H9 (cell line): ENCODE results near the gene RNU2-63P. TPM values are rescaled to one million over a fixed set of nuclear protein-coding genes. Genes with fewer than 3 reads are reported as not detected.

Source experiments
- DNase-seq: peaks from one replicate; pipeline ENCODE4 v3.0.0-alpha.2; 2017
- H2AFZ ChIP-seq: one replicate; pipeline ENCODE4 v1.6.1; 2013; ENCODE audit warnings: mild to moderate bottlenecking, low read length, control low read depth, moderate library complexity
- H2AK5ac ChIP-seq: 2 replicates; pipeline ENCODE4 v1.6.1; 2013; ENCODE audit warnings: low read length, control low read depth, mixed read lengths; ENCODE audit not compliant: insufficient read length
- H2BK120ac ChIP-seq: one replicate; pipeline ENCODE4 v1.6.1; 2013; ENCODE audit warnings: low read depth, mild to moderate bottlenecking, low read length, control low read depth, inconsistent platforms; ENCODE audit not compliant: poor library complexity, severe bottlenecking
- H2BK12ac ChIP-seq: 2 replicates; pipeline ENCODE4 v1.6.1; 2013; ENCODE audit warnings: low read length, control low read depth, mixed read lengths, low read depth; ENCODE audit not compliant: insufficient read length
- H2BK15ac ChIP-seq: 2 replicates; pipeline ENCODE4 v1.6.1; 2013; ENCODE audit warnings: low read depth, low read length, control low read depth
- H2BK20ac ChIP-seq: one replicate; pipeline ENCODE4 v1.6.1; 2013; ENCODE audit warnings: low read depth, mild to moderate bottlenecking, low read length, control low read depth, inconsistent platforms; ENCODE audit not compliant: poor library complexity, severe bottlenecking
- H2BK5ac ChIP-seq: 2 replicates; pipeline ENCODE4 v1.6.1; 2013; ENCODE audit warnings: low read length, control low read depth, mixed read lengths; ENCODE audit not compliant: insufficient read length
- H3K14ac ChIP-seq: 2 replicates; pipeline ENCODE4 v1.6.1; 2013; ENCODE audit warnings: low read length, control low read depth; ENCODE audit not compliant: insufficient read depth
- H3K18ac ChIP-seq: 2 replicates; pipeline ENCODE4 v1.6.1; 2013; ENCODE audit warnings: low read depth, mild to moderate bottlenecking, mixed read lengths, low read length, control low read depth; ENCODE audit not compliant: insufficient read length
- H3K23ac ChIP-seq: 2 replicates; pipeline ENCODE4 v1.6.1; 2013; ENCODE audit warnings: low read length, control low read depth, mixed read lengths, low read depth; ENCODE audit not compliant: insufficient read length
- H3K23me2 ChIP-seq: 2 replicates; pipeline ENCODE4 v1.6.1; 2013; ENCODE audit warnings: low read depth, mild to moderate bottlenecking, mixed read lengths, low read length, control low read depth; ENCODE audit not compliant: insufficient read length, poor library complexity, severe bottlenecking
- H3K27ac ChIP-seq: 2 replicates; pipeline ENCODE4 v1.5.1; 2013; ENCODE audit warnings: low read length, control low read depth, mixed read lengths, low read depth; ENCODE audit not compliant: insufficient read length
- H3K27me3 ChIP-seq: 2 replicates; pipeline ENCODE4 v1.6.1; 2013; ENCODE audit warnings: low read length, control low read depth, inconsistent platforms; ENCODE audit not compliant: insufficient read depth
- H3K4ac ChIP-seq: 2 replicates; pipeline ENCODE4 v1.6.1; 2013; ENCODE audit warnings: low read depth, mild to moderate bottlenecking, control low read depth, inconsistent platforms, low read length, moderate library complexity
- H3K4me1 ChIP-seq: 2 replicates; pipeline ENCODE4 v1.6.1; 2013; ENCODE audit warnings: low read length, control low read depth, inconsistent platforms; ENCODE audit not compliant: insufficient read depth
- H3K4me2 ChIP-seq: 2 replicates; pipeline ENCODE4 v1.6.1; 2013; ENCODE audit warnings: low read length, control low read depth, mixed read lengths; ENCODE audit not compliant: insufficient read length, insufficient read depth
- H3K56ac ChIP-seq: 2 replicates; pipeline ENCODE4 v1.6.1; 2013; ENCODE audit warnings: low read depth, mild to moderate bottlenecking, mixed read lengths, low read length, control low read depth; ENCODE audit not compliant: insufficient read length
- H3K79me1 ChIP-seq: 2 replicates; pipeline ENCODE4 v1.6.1; 2013; ENCODE audit warnings: low read depth, mild to moderate bottlenecking, moderate library complexity, low read length, control low read depth, inconsistent platforms; ENCODE audit not compliant: insufficient read depth, poor library complexity, severe bottlenecking
- H3K79me2 ChIP-seq: 2 replicates; pipeline ENCODE4 v1.6.1; 2013; ENCODE audit warnings: low read length, control low read depth, inconsistent platforms; ENCODE audit not compliant: insufficient read depth
- H3K9ac ChIP-seq: 2 replicates; pipeline ENCODE4 v1.6.1; 2013; ENCODE audit warnings: low read length, control low read depth, mixed read lengths; ENCODE audit not compliant: insufficient read length; ENCODE audit errors: extremely low read depth
- H3K9me3 ChIP-seq: one replicate; pipeline ENCODE4 v1.6.1; 2013; ENCODE audit warnings: low read depth, low read length, inconsistent platforms; ENCODE audit not compliant: control insufficient read depth
- H3T11ph ChIP-seq: one replicate; pipeline ENCODE4 v1.6.1; 2013; ENCODE audit warnings: mild to moderate bottlenecking, low read length, control low read depth, inconsistent platforms
- H4K20me1 ChIP-seq: one replicate; pipeline ENCODE4 v1.6.1; 2013; ENCODE audit not compliant: control insufficient read depth, insufficient read length, insufficient read depth
- H4K5ac ChIP-seq: 2 replicates; pipeline ENCODE4 v1.6.1; 2013; ENCODE audit warnings: low read depth, mild to moderate bottlenecking, mixed read lengths, low read length, control low read depth; ENCODE audit not compliant: insufficient read length
- H4K8ac ChIP-seq: replicated peaks from 2 replicates; pipeline ENCODE4 v1.6.1; 2013; ENCODE audit warnings: low read length, control low read depth, mixed read lengths, low read depth; ENCODE audit not compliant: insufficient read length
- H4K91ac ChIP-seq: 2 replicates; pipeline ENCODE4 v1.6.1; 2013; ENCODE audit warnings: low read depth, mild to moderate bottlenecking, moderate library complexity, mixed read lengths, low read length, control low read depth; ENCODE audit not compliant: insufficient read length
- H3K27ac Mint-ChIP-seq, 3 experiments: 2 replicates in 2 of 3; 3 replicates in 1 of 3; pipeline ENCODE4 v1.8.0; 2020 to 2021; ENCODE audit warnings: mixed read lengths in 3 of 3, mild to moderate bottlenecking in 1 of 3, moderate library complexity in 1 of 3
- H3K27me3 Mint-ChIP-seq: 2 replicates; pipeline ENCODE4 v1.8.0; 2021; ENCODE audit warnings: low read depth, mild to moderate bottlenecking, moderate library complexity, mixed read lengths
- H3K36me3 Mint-ChIP-seq, 3 experiments: 2 replicates in 2 of 3; 3 replicates in 1 of 3; pipeline ENCODE4 v1.8.0; 2020 to 2021; ENCODE audit warnings: low read depth in 3 of 3, mixed read lengths in 3 of 3; ENCODE audit not compliant: insufficient read depth in 1 of 3
- H3K4me1 Mint-ChIP-seq, 2 experiments: 2 replicates each; pipeline ENCODE4 v1.8.0; 2020; ENCODE audit warnings: mixed read lengths in 2 of 2
- H3K4me3 Mint-ChIP-seq, 2 experiments: 2 replicates in 1 of 2; 3 replicates in 1 of 2; pipeline ENCODE4 v1.8.0; 2020 to 2021; ENCODE audit warnings: mild to moderate bottlenecking in 2 of 2, mixed read lengths in 2 of 2, moderate library complexity in 1 of 2
- H3K9me3 Mint-ChIP-seq, 2 experiments: 2 replicates in 1 of 2; 3 replicates in 1 of 2; pipeline ENCODE4 v1.8.0; 2020; ENCODE audit warnings: mild to moderate bottlenecking in 2 of 2, mixed read lengths in 2 of 2, moderate library complexity in 1 of 2
- CTCF ChIP-seq: fragments of 200-600 bp; sonication (generic); conservative IDR thresholded peaks from 3 replicates; pipeline ENCODE4 v1.8.0; 2021; ENCODE audit warnings: antibody characterized with exemption, mild to moderate bottlenecking
- WGBS: extraction: QIAGEN DNeasy Blood & Tissue Kit; methylation state at CpG from one replicate; pipeline ENCODE4 v1.1.7; 2013; ENCODE audit warnings: missing lambda C conversion rate, low lambda C conversion rate, mixed read lengths; ENCODE audit not compliant: insufficient read length; ENCODE audit errors: extremely low coverage; 5-methylcytosine and 5-hydroxymethylcytosine counted together
- total RNA-seq: library from RNA; stranded (reverse); gene quantifications from 2 replicates; pipeline ENCODE4 v1.2.1, GENCODE V29; 2021

The RNU2-63P gene
- total RNA-seq, 1 experiment from 2014 or later: 31.1 TPM

GRCh38 chr2:88058191-88058590 lies 41.8 kb upstream of the RNU2-63P start:
- no CpG with 5 or more reads among the region's 5 CpGs for WGBS

More at GRCh38 chr2:88058191-88058590, 41.8 kb upstream of the RNU2-63P start:
- no peak overlapping the region for H3K27ac Mint-ChIP-seq
- Histone ChIP-seq H3K9me3 (no peaks in the 10 kb centered on the region), H3K4me1 (no peaks in the 10 kb centered on the region; the same call in 1 of the 2 replicates), H3K79me1 (peaks cover 4% of the 10 kb centered on the region), H2AK5ac (no peak overlapping the region), H4K8ac (no peak overlapping the region), H3K18ac (no peak overlapping the region), H4K5ac (no peak overlapping the region), H2BK12ac (no peak overlapping the region), H3K23me2 (no peaks in the 10 kb centered on the region), H3K79me2 (no peaks in the 10 kb centered on the region; the same call in 1 of the 2 replicates), H2AFZ (no peak overlapping the region), H4K20me1 (no peaks in the 10 kb centered on the region), H3K27ac (no peak overlapping the region), H2BK20ac (no peak overlapping the region), H2BK5ac (no peak overlapping the region), H3K56ac (no peak overlapping the region), H3K27me3 (no peaks in the 10 kb centered on the region), H3K9ac (no peak overlapping the region), H3K4me2 (no peak overlapping the region), H3K4ac (no peak overlapping the region), H4K91ac (no peak overlapping the region), H3K14ac (no peak overlapping the region), H3K23ac (no peak overlapping the region), H2BK120ac (no peak overlapping the region), H2BK15ac (no peak overlapping the region), H3T11ph (no peak overlapping the region)
- DNase-seq: no peak
- peaks cover 34 to 43% of the 10 kb centered on the region in 2 experiments for H3K4me1 Mint-ChIP-seq
- H3K4me3 Mint-ChIP-seq: no peak overlapping the region; a peak in 1 of 5 replicates
- H3K27me3 Mint-ChIP-seq: no peaks in the 10 kb centered on the region; the same call in 1 of the 2 replicates
- H3K9me3 Mint-ChIP-seq: no peaks in the 10 kb centered on the region; a peak in 1 of 5 replicates
- no peak for TF ChIP-seq CTCF
- H3K36me3 Mint-ChIP-seq: peaks cover 2 to 4% (median 3%) of the 10 kb centered on the region in 3 experiments; a peak in 5 of 7 replicates
